Amniotic stem cell (primary cell): ENCODE measurements around the gene SHC3.
"Not testable (repeated sequence)": the region's sequence is repeated elsewhere in the genome, so short reads cannot be mapped to it uniquely, and the experiment has no call there.

ENCODE experiments used
- DNase-seq: peaks from one replicate; lab custom pipeline; 2025; lab: John Stamatoyannopoulos, UW

Gene SHC3

GRCh38 chr9:89177944-89178829 is at the start of gene SHC3:
SHC3 (minus strand) TSS chr9:89178818; CDS start chr9:89178460, 358 bp downstream.
- no peak for DNase-seq

GRCh38 chr9:89225991-89226471 is 47.4 kb upstream of the SHC3 start:
- no peak for DNase-seq

GRCh38 chr9:89225587-89225986 is 47.0 kb upstream of the SHC3 start:
- DNase-seq, result no peak

- no peak for DNase-seq
Measured at GRCh38 chr9:89225036-89225435, 46.4 kb upstream of the SHC3 start.

GRCh38 chr9:89224633-89225032 is 46.0 kb upstream of the SHC3 start:
- no peak for DNase-seq

GRCh38 chr9:89223396-89223977 is 44.9 kb upstream of the SHC3 start:
- no peak for DNase-seq

GRCh38 chr9:89219637-89220036 is 41.0 kb upstream of the SHC3 start:
- no peak for DNase-seq

GRCh38 chr9:89218040-89218928 is 39.7 kb upstream of the SHC3 start:
- DNase-seq, result no peak

- no peak for DNase-seq
Measured at GRCh38 chr9:89215342-89215741, 36.7 kb upstream of the SHC3 start.

GRCh38 chr9:89213396-89213880 is 34.8 kb upstream of the SHC3 start:
- no peak for DNase-seq

GRCh38 chr9:89212171-89212570 is 33.6 kb upstream of the SHC3 start:
- DNase-seq, result no peak

GRCh38 chr9:89209311-89209710 is 30.7 kb upstream of the SHC3 start:
- not testable (repeated sequence) for DNase-seq

GRCh38 chr9:89207026-89207425 is 28.4 kb upstream of the SHC3 start:
- no peak for DNase-seq

- DNase-seq, result no peak
Measured at GRCh38 chr9:89204801-89205200, 26.2 kb upstream of the SHC3 start.

- DNase-seq, result no peak
Measured at GRCh38 chr9:89195131-89195797, 16.6 kb upstream of the SHC3 start.

- no peak for DNase-seq
Measured at GRCh38 chr9:89194421-89195130, 16.0 kb upstream of the SHC3 start.

- no peak for DNase-seq
Measured at GRCh38 chr9:89191004-89191403, 12.4 kb upstream of the SHC3 start.

- no peak for DNase-seq
Measured at GRCh38 chr9:89189215-89189614, 10.6 kb upstream of the SHC3 start.

- DNase-seq, result no peak
Measured at GRCh38 chr9:89187950-89188349, 9.3 kb upstream of the SHC3 start.

GRCh38 chr9:89187541-89187940 is 8.9 kb upstream of the SHC3 start:
- no peak for DNase-seq

GRCh38 chr9:89186960-89187359 is 8.3 kb upstream of the SHC3 start:
- no peak for DNase-seq
